PC-3 (cell line): Measurements from ENCODE around the gene PLA2G4D. TPM values are rescaled to one million over a fixed set of nuclear protein-coding genes. Genes with fewer than 3 reads are reported as not detected.

ENCODE experiments used
- ATAC-seq: fragments of 200-7000 bp; cut with Tn5 transposase; 2 replicates; pipeline ENCODE4 v1.9.1; 2020; ENCODE audit warnings: mild to moderate bottlenecking, moderate library complexity
- BruUV-seq: library from RNA; stranded (reverse); fragments of 400-500 nt; replicated peaks from 2 replicates; lab custom pipeline; 2021; lab: Mats Ljungman, UMichigan
- CTCF ChIA-PET: fragments of 300-600 bp; sonication (Branson Sonifier 250); formaldehyde crosslinking; loops from one replicate; lab custom pipeline; 2022; ENCODE audit warnings: antibody characterized with exemption; lab: Charles Lee
- POLR2A ChIA-PET: fragments of 300-600 bp; sonication (Branson Sonifier 250); formaldehyde crosslinking; loops from one replicate; lab custom pipeline; 2022; ENCODE audit warnings: antibody characterized with exemption; ENCODE audit not compliant: unreplicated experiment; lab: Charles Lee
- DNase-seq: peaks from one replicate; pipeline ENCODE4 v3.0.0-alpha.2; 2015
- H2AFZ ChIP-seq: fragments of 300-600 bp; sonication (generic); 2 replicates; pipeline ENCODE4 v1.6.0; 2016; ENCODE audit warnings: antibody characterized with exemption, low read length
- H3F3A ChIP-seq: fragments of 300-600 bp; sonication (generic); one replicate; pipeline ENCODE4 v1.6.0; 2017; ENCODE audit warnings: antibody characterized with exemption, low read length, control low read depth, mild to moderate bottlenecking; ENCODE audit not compliant: unreplicated experiment
- H3K27ac ChIP-seq: fragments of 300-600 bp; sonication (generic); 2 replicates; pipeline ENCODE4 v1.5.1; 2016; ENCODE audit warnings: mild to moderate bottlenecking, low read length
- H3K27me3 ChIP-seq: fragments of 300-600 bp; sonication (generic); 2 replicates; pipeline ENCODE4 v1.6.1; 2016; ENCODE audit warnings: low read length, mixed read lengths
- H3K36me3 ChIP-seq: fragments of 300-600 bp; sonication (generic); 2 replicates; pipeline ENCODE4 v1.6.1; 2016; ENCODE audit warnings: low read depth, mixed run types, low read length, mixed read lengths
- H3K4me1 ChIP-seq: fragments of 300-600 bp; sonication (generic); 2 replicates; pipeline ENCODE4 v1.5.1; 2016; ENCODE audit warnings: low read length; ENCODE audit not compliant: insufficient read depth
- H3K4me2 ChIP-seq: fragments of 300-600 bp; sonication (generic); 2 replicates; pipeline ENCODE4 v1.6.0; 2016; ENCODE audit warnings: low read length
- H3K4me3 ChIP-seq: fragments of 300-600 bp; sonication (generic); 2 replicates; pipeline ENCODE4 v1.5.1; 2016; ENCODE audit warnings: mild to moderate bottlenecking, low read length, mixed read lengths
- H3K79me2 ChIP-seq: fragments of 300-600 bp; sonication (generic); 2 replicates; pipeline ENCODE4 v1.6.1; 2017; ENCODE audit warnings: low read length, mixed read lengths
- H3K9ac ChIP-seq: fragments of 300-600 bp; sonication (generic); 2 replicates; pipeline ENCODE4 v1.6.0; 2016; ENCODE audit warnings: mild to moderate bottlenecking, low read length
- H3K9me2 ChIP-seq: fragments of 300-600 bp; sonication (generic); replicated peaks from 2 replicates; pipeline ENCODE4 v1.6.1; 2016; ENCODE audit warnings: mixed run types, low read length, mixed read lengths
- H3K9me3 ChIP-seq: fragments of 300-600 bp; sonication (generic); 2 replicates; pipeline ENCODE4 v1.6.1; 2016; ENCODE audit warnings: low read length, mixed read lengths
- H4K20me1 ChIP-seq: fragments of 300-600 bp; sonication (generic); 2 replicates; pipeline ENCODE4 v1.6.1; 2016; ENCODE audit warnings: low read length, mixed read lengths
- CTCF ChIP-seq: fragments of 300-600 bp; sonication (generic); conservative IDR thresholded peaks from 2 replicates; pipeline ENCODE4 v1.5.1; 2017; ENCODE audit warnings: antibody characterized with exemption, low read depth, mild to moderate bottlenecking, low read length
- EZH2 ChIP-seq: fragments of 300-600 bp; sonication (generic); IDR thresholded peaks from one replicate; pipeline ENCODE4 v1.6.1; 2017; ENCODE audit warnings: antibody characterized with exemption, mild to moderate bottlenecking, low read length; ENCODE audit not compliant: unreplicated experiment
- EZH2phosphoT487 ChIP-seq: fragments of 300-600 bp; sonication (generic); IDR thresholded peaks from 2 replicates; pipeline ENCODE4 v1.6.1; 2018; ENCODE audit warnings: mild to moderate bottlenecking, antibody characterized with exemption, low read length, borderline replicate concordance
- intact Hi-C: fragments of 100-400 bp; cut with micrococcal nuclease; formaldehyde crosslinking; loops from 2 replicates; pipeline ENCODE4 v1.9.0; 2023
- total RNA-seq: library from RNA; depleted of rRNA; stranded (reverse); fragments of >200 nt; gene quantifications from 2 replicates; pipeline ENCODE4 v1.2.3, GENCODE V29; 2014

PLA2G4D gene
- total RNA-seq, 1 experiment from 2014 or later: 0.55 TPM

GRCh38 chr15:42080186-42080918 is 14.0 kb downstream of the PLA2G4D start:
- CTCF ChIA-PET: no interaction called here

GRCh38 chr15:42079401-42079908 is 14.9 kb downstream of the PLA2G4D start:
- H3K27ac ChIP-seq: no peak overlapping the region
- no peaks in the 10 kb centered on the region for H3F3A ChIP-seq
- H3K79me2 ChIP-seq: no peaks in the 10 kb centered on the region
- no peaks in the 10 kb centered on the region for H3K9me2 ChIP-seq
- H2AFZ ChIP-seq: no peak overlapping the region
- intact Hi-C loops: no loop called here
- ATAC-seq (no peak), DNase-seq (no peak)
- no peaks in the 10 kb centered on the region for H3K27me3 ChIP-seq
- TF ChIP-seq EZH2phosphoT487 (no peak), EZH2 (no peak), CTCF (no peak)
- H3K36me3 ChIP-seq: no peaks in the 10 kb centered on the region
- H3K4me2 ChIP-seq: no peak overlapping the region
- no peak overlapping the region for H3K4me3 ChIP-seq
- H4K20me1 ChIP-seq: no peaks in the 10 kb centered on the region
- ChIA-PET POLR2A (no interaction called here), CTCF (no interaction called here)
- peaks cover 13% of the 10 kb centered on the region for H3K4me1 ChIP-seq
- no peaks in the 10 kb centered on the region for H3K9me3 ChIP-seq
- H3K9ac ChIP-seq: no peak overlapping the region
- no TSS peak for BruUV-seq

More at GRCh38 chr15:42080186-42080918, 14.0 kb downstream of the PLA2G4D start:
- H3K27ac ChIP-seq: no peak overlapping the region
- TF ChIP-seq EZH2 (no peak), CTCF (no peak), EZH2phosphoT487 (no peak)
- peaks cover 20% of the 10 kb centered on the region for H3K4me1 ChIP-seq
- no peaks in the 10 kb centered on the region for H3K9me3 ChIP-seq
- no peak overlapping the region for H2AFZ ChIP-seq
- BruUV-seq: no TSS peak
- no peak for DNase-seq
- H3F3A ChIP-seq: no peaks in the 10 kb centered on the region
- no peak for ATAC-seq
- H3K4me3 ChIP-seq: no peak overlapping the region
- intact Hi-C loops: no loop called here
- POLR2A ChIA-PET: no interaction called here
- no peaks in the 10 kb centered on the region for H3K79me2 ChIP-seq
- no peaks in the 10 kb centered on the region for H3K9me2 ChIP-seq
- H3K36me3 ChIP-seq: no peaks in the 10 kb centered on the region
- no peak overlapping the region for H3K4me2 ChIP-seq
- no peaks in the 10 kb centered on the region for H4K20me1 ChIP-seq
- no peaks in the 10 kb centered on the region for H3K27me3 ChIP-seq
- H3K9ac ChIP-seq: no peak overlapping the region

- DNase-seq: no peak
- Histone ChIP-seq H3K27me3 (no peaks in the 10 kb centered on the region), H3K9ac (no peak overlapping the region), H3K4me1 (peaks cover 8% of the 10 kb centered on the region), H4K20me1 (no peaks in the 10 kb centered on the region), H3K79me2 (no peaks in the 10 kb centered on the region), H3K9me2 (no peaks in the 10 kb centered on the region), H3K4me3 (no peak overlapping the region), H3K36me3 (no peaks in the 10 kb centered on the region), H3K9me3 (no peaks in the 10 kb centered on the region), H3F3A (no peaks in the 10 kb centered on the region), H2AFZ (no peak overlapping the region), H3K27ac (no peak overlapping the region), H3K4me2 (no peak overlapping the region)
- BruUV-seq: no TSS peak
- POLR2A ChIA-PET: no interaction called here
- ATAC-seq: no peak
- CTCF ChIA-PET: no interaction called here
- intact Hi-C loops: no loop called here
- TF ChIP-seq EZH2: no peak
- no peak for TF ChIP-seq EZH2phosphoT487
- no peak for TF ChIP-seq CTCF
These were observed 15.5 kb downstream of the PLA2G4D start for GRCh38 chr15:42078903-42079302.
